AG08396 (cell line): ENCODE data around the gene EHD4.
A peak's percentile ranks its signal among the peaks of the same experiment; 100 is the strongest.

ENCODE experiments used
- DNase-seq: peaks from one replicate; pipeline ENCODE4 v3.0.0; 2012; ENCODE audit warnings: low spot score, mixed read lengths

EHD4 gene

DNA sequence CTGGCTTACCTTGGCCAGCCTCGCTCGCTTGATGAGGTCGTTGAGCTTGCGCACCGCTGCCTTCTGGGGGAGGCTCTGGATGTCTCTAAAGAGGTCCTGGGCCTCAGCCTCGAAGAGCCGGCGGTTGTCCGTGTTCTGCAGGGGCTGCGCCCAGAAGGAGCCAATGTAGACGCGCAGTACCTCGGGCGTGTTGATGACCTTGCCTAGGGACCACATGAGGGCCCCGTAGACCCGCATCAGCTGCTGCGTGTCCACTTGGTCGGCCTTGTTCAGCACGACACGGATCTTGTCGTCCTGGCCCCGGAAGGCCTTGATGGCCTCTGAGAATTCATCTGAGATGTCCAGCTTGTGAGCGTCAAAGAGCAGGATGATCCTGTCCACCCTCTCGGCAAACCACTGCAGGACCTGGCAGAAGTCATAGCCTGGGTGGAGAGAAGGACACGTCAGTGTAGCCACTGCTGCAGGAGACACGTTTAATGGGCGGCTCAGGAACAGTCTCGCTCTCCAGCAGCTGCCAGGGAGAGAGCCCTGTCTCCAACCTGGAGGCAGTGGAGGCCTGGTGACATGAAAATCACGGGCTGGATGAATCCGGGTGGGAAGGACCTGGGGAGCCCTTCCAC is 53.0 kb downstream of the EHD4 start:
- no peak for DNase-seq

DNA sequence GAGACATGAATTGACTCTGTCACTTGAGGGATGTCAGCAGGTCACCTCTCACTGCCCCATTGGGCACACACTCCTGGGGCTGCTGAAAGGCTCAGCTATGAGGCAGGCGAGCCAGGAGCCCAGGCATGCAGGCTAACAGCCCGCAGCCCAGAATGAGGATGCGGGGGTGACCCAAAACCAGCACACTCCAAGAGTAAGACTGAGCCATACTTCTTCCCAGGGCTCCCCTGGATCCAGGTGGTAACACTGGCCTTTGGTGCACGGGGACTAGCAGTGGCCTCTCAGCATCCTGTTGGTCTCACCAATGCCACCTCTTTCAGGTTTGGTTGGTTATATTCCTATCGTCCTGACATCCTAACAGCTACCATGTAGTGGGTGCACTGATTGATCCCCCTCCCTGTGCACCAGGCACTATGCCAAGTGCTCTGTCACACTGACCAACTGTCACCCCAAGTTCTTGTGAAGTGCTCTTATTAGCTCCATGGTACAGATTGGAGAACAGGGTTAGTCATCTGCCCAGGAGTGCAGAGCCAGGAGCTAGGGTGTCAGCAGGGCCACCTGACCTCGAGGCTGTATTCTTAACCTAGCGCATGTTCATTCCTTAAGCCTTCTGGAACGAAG is 53.7 kb downstream of the EHD4 start:
- no peak for DNase-seq

DNA sequence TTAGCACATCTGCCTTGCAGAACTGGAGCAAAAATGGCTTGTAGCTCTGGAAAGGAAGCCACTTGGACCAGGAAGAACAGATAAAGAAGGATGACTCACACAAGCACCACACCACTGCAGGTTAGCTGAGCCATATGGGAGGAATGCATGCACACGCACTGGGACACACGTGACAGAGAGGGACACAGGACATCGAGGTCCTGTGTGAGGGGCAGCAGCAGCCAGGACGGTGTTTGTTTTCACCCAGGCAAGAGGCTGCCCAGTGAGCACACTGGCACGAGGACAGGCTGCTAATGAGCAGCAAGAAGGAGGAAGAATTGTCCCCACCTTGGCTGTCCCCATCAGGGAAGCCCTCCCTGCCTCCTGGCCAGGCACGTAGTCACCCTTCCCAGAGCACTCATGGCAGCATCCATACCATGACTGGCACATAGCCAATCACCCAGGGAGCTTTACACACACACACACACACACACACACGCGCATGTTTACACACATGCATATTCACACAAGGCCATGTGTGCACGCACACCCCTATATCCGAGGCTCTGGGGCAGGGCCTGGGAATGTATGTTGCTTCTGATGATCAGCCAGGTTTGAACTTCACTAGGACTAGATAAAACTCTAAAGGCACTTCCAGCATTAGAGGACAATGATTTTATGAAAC is 54.5 kb downstream of the EHD4 start:
- DNase-seq = peak; percentile 55

DNA sequence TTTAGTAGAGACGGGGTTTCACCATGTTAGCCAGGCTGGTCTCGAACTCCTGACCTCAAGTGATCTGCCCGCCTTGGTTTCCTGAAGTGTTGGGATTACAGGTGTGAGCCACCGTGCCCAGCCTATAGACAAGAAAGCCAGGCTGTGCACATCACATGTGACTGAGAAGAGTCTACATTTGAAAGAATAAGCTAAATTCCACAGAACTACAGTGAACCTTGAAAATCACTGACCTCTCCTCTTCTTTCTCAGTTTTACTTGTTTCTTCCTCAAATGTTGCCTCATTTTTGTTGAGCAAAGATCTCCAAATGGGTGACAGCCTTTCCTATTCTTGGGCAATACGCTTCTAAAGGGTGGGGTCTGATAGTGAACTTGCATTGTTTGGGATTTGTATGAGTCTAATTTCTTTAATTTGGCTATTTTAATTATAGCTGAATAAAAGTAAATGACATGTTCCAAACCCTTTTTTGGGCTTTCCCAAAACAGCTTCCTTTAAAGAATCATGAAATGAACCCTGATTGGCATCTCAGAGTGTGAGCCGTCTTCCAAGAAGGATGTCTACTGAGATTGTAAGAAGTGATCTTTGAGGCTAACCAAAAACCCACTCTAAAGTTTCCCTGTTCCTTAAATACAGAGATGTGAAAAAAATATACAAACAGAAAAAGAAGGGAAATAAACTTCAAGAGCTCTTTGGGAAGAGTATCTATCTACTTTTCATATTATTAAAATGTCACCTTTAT is 56.9 kb downstream of the EHD4 start:
- no peak for DNase-seq

DNA sequence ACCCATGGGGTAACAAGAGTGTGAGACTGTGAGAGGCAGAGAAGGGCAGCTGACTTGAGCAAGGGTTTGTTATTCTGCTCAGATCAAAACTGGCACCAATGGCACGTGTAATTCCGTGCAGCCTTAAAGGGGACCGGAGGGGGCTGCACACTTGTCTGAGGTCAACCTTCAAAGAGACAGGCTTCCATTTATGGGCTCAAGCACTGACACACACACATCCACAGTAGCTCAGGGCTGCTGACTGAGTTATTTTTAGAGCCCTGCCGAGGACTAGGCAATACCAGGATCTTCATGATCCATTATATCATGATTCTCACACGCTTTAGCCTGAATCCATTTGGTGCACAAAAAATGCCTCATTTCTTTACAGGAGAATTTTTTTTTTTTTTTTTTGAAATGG is 57.9 kb downstream of the EHD4 start:
- DNase-seq = no peak

DNA sequence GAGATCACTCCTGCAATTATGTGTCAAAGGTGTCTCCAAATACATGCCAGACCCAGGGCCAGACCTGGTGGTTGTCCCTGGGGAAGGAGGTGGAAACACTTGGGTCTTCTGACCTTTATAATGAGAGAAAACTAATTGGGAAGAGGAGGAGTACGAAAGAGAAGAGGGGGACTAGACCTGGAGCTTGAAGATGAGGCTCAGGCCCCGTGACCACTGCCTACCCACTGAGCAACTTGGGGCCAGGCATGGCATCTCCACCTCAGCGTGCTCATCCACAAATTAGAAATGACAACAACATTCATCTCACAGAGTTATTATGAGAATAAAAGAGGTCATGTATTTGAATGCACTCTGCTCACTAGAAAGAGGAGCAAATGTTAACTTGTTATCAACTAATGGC is 59.1 kb downstream of the EHD4 start:
- DNase-seq = no peak

DNA sequence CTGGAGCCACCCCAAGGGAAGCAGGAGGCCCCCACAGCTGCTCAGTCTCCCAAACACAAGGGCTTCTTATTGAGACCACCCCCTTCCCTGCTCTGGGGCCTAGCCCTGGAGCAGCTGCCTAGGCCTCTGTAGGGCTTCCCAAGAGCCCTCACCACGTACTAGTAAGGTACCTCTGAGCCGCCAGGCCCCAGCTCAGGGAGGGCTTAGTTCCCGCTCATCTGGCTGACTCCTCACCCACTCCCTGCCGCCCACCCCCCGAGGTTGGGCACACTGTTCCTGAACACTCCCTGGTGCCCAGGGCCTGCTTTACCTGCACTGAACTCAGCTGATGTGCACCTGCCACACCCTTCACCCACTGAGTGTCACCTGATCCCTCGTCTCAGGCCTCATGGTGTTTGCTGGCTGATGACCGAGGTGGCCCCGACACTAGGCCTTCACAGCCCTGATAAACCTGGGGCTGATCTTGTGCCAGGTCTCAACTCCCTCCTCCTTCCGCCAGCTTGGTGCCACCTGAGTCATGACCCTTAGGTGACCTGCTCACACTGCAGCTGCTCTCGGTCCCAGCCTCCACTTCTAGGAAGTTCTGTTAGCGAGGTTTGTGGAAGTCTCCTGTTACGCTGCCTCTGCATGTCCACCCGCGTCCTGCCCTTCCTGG is 60.5 kb downstream of the EHD4 start:
- DNase-seq = no peak

DNA sequence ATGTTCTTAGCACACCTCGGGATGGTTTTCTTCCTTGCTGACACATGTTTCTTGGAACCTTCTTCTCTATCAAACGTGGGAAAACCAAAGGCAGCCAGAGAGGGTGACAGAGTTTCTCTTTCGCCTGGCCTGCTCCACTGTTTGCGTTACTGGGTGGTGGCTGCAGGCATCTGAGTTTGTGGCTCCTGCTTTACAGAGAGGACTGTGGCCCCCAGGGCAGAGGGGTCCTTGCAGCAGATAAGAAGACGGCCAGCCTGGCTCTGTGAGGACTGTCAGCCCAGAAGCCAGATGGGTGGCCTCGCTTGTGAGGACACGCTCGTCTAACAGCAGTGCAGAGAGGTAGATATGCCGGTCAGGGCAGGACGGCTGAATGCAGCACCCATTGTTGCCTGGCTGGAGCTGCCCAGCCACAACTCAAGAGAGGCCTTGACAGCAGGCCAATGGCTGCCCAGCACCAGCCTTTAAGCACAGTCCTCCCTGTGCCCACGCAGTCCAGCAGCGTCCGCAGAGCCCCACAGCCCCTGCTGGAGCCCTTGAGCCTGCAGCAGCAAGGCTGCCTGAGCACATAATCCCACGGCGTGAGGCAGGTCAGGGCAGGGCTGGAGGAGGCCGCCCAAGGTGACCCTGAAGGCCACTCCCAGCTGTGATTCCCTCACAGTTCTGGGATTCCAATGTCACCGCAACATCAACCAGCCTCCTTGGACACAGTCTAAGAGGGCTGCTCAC is 63.5 kb downstream of the EHD4 start:
- DNase-seq = no peak

DNA sequence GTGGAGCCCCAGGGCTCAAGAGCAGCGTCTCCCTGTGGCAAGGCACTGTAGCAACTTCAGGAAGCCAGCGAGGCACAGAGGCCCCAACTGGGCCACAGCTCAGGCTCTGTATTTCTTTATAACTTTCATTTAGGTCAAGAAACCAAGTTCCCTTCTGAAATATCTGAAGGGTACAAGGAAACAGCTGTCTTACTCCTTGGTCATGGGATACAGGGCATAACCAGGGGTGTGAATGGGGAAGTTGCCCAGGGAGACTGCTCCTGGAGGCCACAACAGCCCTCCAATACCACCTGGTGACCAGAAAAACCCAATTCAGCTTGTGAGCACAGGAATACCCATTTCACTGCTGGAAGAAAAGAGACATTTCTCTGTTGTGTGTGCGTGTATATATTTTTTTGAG is 65.2 kb downstream of the EHD4 start:
- DNase-seq = no peak

DNA sequence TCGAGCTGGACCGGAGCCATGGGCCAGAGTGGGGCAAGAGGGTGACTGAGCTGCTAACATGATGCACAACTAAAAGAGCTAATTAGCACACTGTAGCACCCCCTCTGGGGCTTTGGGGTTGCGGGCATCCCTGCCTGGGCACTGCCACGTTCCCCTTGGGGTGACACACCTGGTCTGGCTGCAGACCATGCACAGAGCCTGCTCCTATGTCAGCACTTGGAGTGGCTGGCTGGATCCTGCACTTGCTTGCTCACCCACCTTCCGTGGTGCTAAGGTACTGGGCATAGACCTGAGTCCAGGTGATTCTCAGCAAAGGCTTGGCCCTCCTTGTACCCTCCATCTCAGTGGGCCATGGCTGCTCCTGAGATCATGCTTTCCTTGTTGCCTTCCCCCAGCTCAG is 65.7 kb downstream of the EHD4 start:
- DNase-seq = no peak

DNA sequence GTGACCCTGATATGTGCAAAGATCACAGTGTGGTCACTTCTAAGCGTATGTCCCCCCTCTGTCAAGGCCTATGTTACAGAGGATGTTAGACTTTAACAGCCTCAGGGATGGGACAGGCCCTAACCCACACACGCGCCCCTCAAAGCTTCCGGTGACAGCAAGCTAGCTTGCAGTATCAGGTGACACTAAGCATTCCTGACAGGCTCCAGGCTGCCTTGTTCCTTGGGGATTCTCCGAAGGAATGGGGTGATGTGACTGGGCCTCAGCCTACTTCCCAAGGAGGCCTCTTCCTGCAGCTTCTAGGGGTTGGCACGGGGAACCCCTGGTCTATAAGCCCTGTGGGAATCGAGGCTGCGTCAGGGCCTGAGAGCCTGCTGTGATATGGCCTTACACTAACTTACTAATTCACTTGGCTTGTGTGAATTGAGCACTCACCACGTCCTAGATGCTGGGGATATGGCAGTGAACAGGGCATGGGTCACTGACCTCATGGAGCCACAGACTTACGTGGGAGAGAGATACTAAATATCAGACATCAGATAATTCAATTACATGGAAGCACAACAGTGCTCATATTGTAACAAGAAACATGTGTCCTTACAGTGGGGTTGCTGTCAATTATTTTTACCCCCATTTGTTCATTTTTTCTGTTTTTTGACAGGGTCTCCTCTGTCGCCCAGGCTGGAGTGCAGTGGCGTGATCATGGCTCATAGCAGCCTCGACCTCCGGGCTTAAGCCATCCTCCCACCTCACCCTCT is 67.1 kb downstream of the EHD4 start:
- no peak for DNase-seq

DNA sequence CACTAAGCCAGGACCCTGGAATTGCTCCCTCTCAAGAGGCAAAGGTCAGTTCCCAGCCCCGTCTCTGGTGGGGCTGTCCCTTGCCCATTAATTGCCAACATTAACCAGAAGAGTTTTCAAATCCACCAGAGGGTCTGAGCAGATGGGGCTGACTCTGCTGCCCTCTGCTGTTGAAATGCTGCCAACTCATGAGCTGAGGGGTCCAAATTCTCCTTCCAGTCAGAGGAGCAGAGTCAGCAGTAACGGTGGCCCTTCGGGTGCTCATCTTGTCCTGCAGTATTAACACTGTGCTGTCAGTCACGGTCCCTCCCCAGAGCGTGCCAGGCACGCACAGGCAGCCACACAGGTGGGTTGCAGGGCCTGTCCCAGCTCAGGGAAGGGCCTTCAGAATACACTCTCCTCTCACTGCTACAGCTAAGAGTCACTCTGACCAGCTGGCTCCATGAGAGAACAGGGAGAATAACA is 67.8 kb downstream of the EHD4 start:
- peak; percentile 88 for DNase-seq

DNA sequence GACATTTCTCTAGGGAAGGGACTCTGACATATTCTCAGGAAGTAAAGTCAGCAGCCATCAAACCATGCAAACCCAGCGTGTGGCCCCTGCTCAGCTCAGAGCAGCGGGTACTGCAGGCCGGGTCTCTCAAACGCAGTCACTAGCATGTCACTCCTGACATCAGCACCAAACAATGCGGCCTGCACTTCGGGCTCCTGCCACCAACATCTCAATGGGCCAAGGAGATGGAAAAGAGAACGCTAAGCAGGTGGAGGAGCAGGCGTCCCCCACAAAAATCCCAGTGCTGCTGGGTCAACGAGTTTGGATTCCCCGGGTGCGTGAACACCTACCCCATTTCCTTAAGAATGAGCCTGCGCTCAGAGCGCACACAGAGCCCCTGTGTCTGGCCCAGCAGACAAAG is 68.6 kb downstream of the EHD4 start:
- DNase-seq = no peak

DNA sequence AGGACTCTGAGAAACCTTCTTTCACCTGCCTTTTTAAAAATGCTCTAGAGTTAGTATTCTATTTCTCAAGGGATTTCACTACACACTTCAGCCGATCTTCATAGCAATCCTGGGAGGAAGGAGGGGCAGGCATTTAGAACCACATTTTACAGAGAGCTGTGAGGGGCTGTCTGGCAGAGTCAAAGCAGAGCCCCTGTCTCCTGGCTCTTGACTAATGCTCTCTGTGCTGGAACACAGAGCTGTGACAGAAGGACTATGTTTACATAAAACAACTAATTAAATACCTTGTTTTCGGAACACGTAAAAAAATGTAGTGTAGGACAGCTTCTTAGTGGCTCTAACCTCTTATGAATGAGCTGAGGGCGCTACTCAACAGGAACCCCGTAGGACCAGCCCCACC is 70.9 kb downstream of the EHD4 start:
- DNase-seq = no peak

DNA sequence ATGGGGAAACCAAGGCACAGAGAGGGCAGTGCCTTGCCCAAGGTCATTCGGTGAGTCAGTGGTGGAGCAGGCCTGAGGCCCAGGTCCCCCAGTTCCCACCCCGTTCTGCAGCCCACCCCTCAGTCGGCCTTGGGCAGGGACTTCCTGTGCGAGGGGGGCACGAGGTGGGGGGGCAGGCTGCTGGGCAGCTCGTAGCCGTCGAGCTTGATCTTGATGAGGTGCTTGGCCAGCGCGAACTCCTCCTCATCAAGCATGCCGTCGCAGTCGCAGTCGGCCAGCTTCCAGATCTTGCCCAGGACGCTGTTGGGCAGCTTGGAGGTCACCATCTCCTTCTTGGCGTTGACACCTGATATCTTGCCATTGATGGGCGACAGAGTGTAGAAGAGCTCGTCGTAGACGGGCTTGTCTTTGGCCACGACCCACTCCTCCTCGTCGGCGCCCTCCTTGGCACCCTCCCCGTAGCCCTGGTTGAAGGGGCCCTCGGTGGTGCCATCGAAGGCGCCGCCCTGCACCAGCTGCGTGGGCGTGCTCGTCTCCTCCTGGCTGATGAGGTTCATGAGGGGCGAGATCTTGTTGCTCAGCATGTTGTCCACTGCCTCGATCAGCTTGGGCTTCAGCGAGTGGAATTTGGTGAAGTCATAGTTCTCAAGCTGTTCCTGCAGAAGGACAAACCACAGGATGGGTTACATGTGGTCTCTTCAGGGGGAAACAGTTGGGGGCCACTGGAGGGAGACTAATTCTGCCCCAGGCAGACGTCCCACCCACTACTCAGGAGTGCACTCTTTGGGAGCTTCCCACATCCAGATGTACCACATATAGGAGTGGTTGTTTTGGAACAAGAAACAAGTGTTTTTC is 71.6 kb downstream of the EHD4 start:
- DNase-seq = no peak

DNA sequence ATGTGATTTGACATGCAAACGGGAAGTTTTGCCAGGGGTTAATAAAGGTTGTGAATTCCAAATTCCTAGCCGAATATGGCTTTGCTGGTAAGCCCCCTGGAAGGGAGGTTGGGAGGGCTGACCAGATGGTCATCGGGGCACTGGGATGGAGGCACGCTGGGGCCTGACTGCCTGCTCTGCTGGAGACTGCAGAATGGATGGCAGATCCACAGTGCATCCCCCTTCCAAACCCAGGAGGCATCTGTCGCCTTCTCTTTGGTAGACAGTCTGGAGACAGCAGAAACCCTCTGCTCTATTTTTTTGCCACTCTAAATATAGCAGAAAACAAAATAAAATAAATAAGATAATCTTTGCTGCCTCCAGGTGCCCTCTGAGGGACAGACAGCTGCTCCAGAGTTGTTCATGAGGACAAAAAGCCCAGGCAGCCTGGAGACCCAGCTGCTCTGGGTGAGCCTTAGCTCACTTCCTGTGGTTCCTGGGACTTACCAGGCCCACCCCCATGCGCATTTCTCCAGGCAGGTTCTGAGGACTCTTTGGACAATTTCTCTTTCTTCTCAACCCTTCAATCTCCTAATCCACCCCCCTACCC is 72.4 kb downstream of the EHD4 start:
- no peak for DNase-seq

DNA sequence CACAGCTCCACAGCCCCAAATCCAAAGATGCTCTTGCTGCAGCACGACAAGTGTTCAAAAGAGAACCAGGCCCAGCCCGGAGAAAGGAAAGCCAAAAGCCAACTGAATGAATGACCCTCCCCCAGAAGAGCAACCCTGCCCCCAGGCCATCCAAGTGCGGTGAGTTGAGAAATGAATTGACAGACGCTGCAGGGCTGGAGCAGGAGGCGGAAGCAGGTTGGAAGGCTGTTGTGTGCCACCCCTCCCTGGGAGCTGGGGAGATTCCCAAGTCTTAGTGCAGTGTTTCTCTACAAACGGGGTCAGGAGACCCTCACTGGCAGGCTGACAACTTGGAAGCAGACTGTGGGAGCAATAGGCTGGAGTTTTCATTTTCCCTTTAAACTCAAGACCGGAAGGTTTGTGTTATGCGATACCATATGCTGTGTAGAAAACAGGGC is 75.0 kb downstream of the EHD4 start:
- no peak for DNase-seq

DNA sequence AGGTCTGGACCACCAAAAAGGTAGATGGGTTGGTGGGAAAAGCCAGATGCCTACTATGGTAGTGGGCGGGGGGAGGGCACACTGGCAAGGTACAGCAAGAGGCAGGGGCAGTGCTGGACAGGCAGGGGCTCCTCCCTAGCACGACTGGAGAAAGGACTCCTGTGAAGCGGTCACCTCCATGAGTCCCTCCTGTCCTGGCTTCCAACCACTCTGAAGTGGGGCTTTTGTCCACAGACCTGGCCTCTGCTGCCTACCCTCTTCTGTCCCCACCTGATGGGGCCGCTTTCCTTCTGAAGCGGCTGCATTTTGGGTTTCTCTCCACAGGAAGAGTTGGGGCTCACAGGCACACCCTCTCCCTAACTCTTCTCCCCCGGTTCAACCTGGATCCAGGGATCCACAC is 75.8 kb downstream of the EHD4 start:
- DNase-seq = no peak

DNA sequence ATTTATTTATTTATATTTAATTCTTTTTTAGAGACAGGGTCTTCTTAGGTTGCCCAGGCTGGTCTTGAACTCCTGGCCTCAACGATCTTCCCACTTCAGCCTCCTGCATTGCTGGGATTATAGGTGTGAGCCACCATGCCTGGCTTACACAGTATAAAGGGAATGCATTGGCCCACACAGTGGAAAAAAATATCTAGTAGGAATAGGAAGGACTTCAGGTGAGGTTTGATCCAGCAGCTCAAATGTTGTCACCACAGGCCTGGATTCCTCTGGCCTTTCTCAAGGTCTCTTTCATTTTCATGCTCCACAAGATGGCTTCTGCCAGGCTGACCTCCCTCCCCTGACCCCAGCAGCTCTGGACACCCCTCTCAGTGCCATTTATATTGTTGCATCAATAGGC is 76.4 kb downstream of the EHD4 start:
- DNase-seq = no peak

DNA sequence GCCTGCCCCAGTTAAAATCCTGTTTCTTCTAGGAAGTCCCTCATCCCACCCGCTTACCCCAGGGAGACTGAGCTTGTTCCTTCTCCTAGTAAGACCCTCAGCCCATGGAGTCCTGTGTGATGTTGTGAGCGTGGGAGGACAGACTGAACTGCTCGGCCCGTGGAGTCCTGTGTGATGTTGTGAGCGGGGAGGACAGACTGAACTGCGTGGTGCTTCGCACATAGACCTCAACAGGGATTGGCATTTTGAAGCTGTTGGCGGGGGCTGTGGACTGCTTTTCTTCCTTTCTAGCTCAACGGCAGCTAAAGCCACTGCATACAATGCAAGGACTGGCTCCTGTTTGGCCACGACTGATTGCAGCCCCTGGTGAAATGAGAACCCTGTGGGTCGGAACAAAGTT is 76.9 kb downstream of the EHD4 start:
- DNase-seq = no peak
